Activated CD8-positive, alpha-beta T cell treated with anti-CD3 and anti-CD28 coated beads for 36 hours (primary cell): ENCODE measurements around the gene CEMIP. TPM values are rescaled to one million over a fixed set of nuclear protein-coding genes. Genes with fewer than 3 reads are reported as not detected.

Experiments
- ATAC-seq: fragments of 200-7000 bp; cut with Tn5 transposase; one replicate; pipeline ENCODE4 v1.10.0; 2021; ENCODE audit warnings: mild to moderate bottlenecking, moderate library complexity
- CTCF ChIA-PET: fragments of 350-600 bp; sonication (Branson Sonifier 250); formaldehyde crosslinking; loops from one replicate; lab custom pipeline; 2021; ENCODE audit warnings: antibody characterized with exemption; lab: Charles Lee
- POLR2A ChIA-PET: fragments of 350-600 bp; sonication (Branson Sonifier 250); formaldehyde crosslinking; loops from one replicate; lab custom pipeline; 2021; ENCODE audit warnings: antibody characterized with exemption; lab: Charles Lee
- DNase-seq: peaks from one replicate; pipeline ENCODE4 v3.0.0-alpha.2; 2020
- H3K27ac Mint-ChIP-seq: one replicate; pipeline ENCODE4 v1.8.0; 2021; ENCODE audit warnings: mild to moderate bottlenecking, mixed read lengths
- H3K27me3 Mint-ChIP-seq: one replicate; pipeline ENCODE4 v1.8.0; 2021; ENCODE audit warnings: mixed read lengths
- H3K36me3 Mint-ChIP-seq: one replicate; pipeline ENCODE4 v1.8.0; 2021; ENCODE audit warnings: low read depth, mixed read lengths
- H3K4me1 Mint-ChIP-seq: one replicate; pipeline ENCODE4 v1.8.0; 2021; ENCODE audit warnings: low read depth, mixed read lengths
- H3K4me3 Mint-ChIP-seq: one replicate; pipeline ENCODE4 v1.8.0; 2021; ENCODE audit warnings: mild to moderate bottlenecking, moderate library complexity, mixed read lengths
- H3K9me3 Mint-ChIP-seq: one replicate; pipeline ENCODE4 v1.8.0; 2021; ENCODE audit warnings: mixed read lengths
- intact Hi-C: fragments of 100-400 bp; cut with micrococcal nuclease; formaldehyde crosslinking; loops from one replicate; pipeline ENCODE4 v1.10.0; 2022
- total RNA-seq, 2 experiments: library from RNA; stranded (reverse); gene quantifications; one replicate each; pipeline ENCODE4 v1.2.3, GENCODE V29; 2021
- TF ChIP-seq, protein P1 (sequence below): fragments of 200-600 bp; IDR thresholded peaks from one replicate; pipeline ENCODE4 v1.8.0; 2022; ENCODE audit warnings: antibody characterized with exemption, mild to moderate bottlenecking

CEMIP gene
- total RNA-seq, 2 experiments from 2014 or later, result not detected

DNA sequence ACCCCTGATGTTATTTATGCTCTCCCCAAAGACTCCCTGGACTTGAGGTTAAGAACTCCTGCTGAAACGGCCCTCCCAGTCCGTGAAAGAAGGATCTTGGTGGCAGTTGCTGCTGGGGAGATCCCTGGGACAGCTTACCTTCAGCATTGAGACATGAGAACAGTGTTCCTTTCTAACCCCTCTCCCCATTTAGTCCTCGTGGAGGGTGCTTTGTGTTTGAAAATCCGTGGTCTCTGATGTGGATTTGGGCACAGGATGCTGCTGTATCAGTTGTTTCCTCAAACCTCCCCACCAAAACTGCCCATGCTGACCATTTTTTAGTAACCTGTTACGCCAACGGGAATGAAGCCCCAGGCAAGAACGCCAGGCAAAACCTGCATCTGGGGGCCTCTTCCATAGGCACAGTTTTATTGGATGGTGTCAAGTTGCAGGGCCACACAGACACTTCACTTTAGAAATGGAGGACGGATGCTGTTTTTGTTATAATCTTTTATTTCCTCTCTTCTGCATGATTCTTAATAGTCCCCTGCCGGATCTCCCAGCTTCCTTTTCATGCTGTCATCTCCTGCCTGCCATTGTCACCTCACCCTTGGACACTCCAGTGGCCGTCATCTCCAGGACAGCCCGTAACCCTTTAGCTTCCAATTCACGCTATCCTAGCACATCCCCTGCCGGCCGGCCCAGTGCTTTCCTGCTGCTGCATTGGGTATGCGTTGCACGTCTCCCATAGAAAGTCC, 31.7 kb upstream of the CEMIP start:
- no peak for ATAC-seq
- ChIA-PET POLR2A (no interaction called here), CTCF (no interaction called here)
- Mint-ChIP-seq H3K27me3 (no peaks in the 10 kb centered on the region), H3K9me3 (peaks cover 7% of the 10 kb centered on the region), H3K36me3 (peaks cover 2% of the 10 kb centered on the region), H3K4me1 (no peaks in the 10 kb centered on the region), H3K4me3 (no peak overlapping the region), H3K27ac (no peak overlapping the region)
- no peak for DNase-seq
- TF ChIP-seq, protein P1, sequence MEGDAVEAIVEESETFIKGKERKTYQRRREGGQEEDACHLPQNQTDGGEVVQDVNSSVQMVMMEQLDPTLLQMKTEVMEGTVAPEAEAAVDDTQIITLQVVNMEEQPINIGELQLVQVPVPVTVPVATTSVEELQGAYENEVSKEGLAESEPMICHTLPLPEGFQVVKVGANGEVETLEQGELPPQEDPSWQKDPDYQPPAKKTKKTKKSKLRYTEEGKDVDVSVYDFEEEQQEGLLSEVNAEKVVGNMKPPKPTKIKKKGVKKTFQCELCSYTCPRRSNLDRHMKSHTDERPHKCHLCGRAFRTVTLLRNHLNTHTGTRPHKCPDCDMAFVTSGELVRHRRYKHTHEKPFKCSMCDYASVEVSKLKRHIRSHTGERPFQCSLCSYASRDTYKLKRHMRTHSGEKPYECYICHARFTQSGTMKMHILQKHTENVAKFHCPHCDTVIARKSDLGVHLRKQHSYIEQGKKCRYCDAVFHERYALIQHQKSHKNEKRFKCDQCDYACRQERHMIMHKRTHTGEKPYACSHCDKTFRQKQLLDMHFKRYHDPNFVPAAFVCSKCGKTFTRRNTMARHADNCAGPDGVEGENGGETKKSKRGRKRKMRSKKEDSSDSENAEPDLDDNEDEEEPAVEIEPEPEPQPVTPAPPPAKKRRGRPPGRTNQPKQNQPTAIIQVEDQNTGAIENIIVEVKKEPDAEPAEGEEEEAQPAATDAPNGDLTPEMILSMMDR, result no peak
- intact Hi-C loops, result no loop called here

GRCh38 chr15:80749589-80749988, 29.6 kb upstream of the CEMIP start:
- ChIA-PET POLR2A (no interaction called here), CTCF (interaction anchor here (0.9 to 1.1 kb wide), 2 partner anchors 27 to 220 kb away, joined by 3 to 5 read pairs; no protein-coding TSS in a partner anchor)
- no peak for ATAC-seq
- H3K27ac Mint-ChIP-seq, result no peak overlapping the region
- no peaks in the 10 kb centered on the region for H3K27me3 Mint-ChIP-seq
- peaks cover 4% of the 10 kb centered on the region for H3K36me3 Mint-ChIP-seq
- TF ChIP-seq, protein P1, result no peak
- intact Hi-C loops, result no loop called here
- H3K9me3 Mint-ChIP-seq, result peaks cover 7% of the 10 kb centered on the region
- no peak for DNase-seq
- H3K4me1 Mint-ChIP-seq, result no peaks in the 10 kb centered on the region
- no peak overlapping the region for H3K4me3 Mint-ChIP-seq

- POLR2A ChIA-PET, result no interaction called here
- TF ChIP-seq, protein P1, result no peak
Observed at GRCh38 chr15:80750575-80750974, 28.6 kb upstream of the CEMIP start.

GRCh38 chr15:80752204-80752603, 27.0 kb upstream of the CEMIP start:
- CTCF ChIA-PET, result interaction anchor here (0.8 kb wide), 1 partner anchor 24 kb away, joined by 3 read pairs; no protein-coding TSS in a partner anchor
- TF ChIP-seq, protein P1, result no peak
- H3K4me1 Mint-ChIP-seq, result peaks cover 4% of the 10 kb centered on the region

More at GRCh38 chr15:80750575-80750974, 28.6 kb upstream of the CEMIP start:
- Mint-ChIP-seq H3K9me3 (peaks cover 7% of the 10 kb centered on the region), H3K36me3 (peaks cover 4% of the 10 kb centered on the region), H3K4me3 (no peak overlapping the region), H3K27ac (no peak overlapping the region), H3K27me3 (no peaks in the 10 kb centered on the region), H3K4me1 (peaks cover under 1% of the 10 kb centered on the region)
- CTCF ChIA-PET, result interaction anchor here (1.1 kb wide), 1 partner anchor 219 kb away, joined by 3 read pairs; no protein-coding TSS in a partner anchor
- intact Hi-C loops, result no loop called here
- no peak for DNase-seq
- ATAC-seq, result no peak

GRCh38 chr15:80753161-80753560, 26.0 kb upstream of the CEMIP start:
- CTCF ChIA-PET, result interaction anchor here (0.8 kb wide), 1 partner anchor 23 kb away, joined by 3 read pairs; no protein-coding TSS in a partner anchor
- ATAC-seq, result no peak
- H3K4me1 Mint-ChIP-seq, result peaks cover 4% of the 10 kb centered on the region
- no peak overlapping the region for H3K4me3 Mint-ChIP-seq
- no peaks in the 10 kb centered on the region for H3K27me3 Mint-ChIP-seq
- H3K27ac Mint-ChIP-seq, result no peak overlapping the region
- POLR2A ChIA-PET, result interaction anchor here (0.6 kb wide), 1 partner anchor 57 kb away, joined by 3 read pairs; no protein-coding TSS in a partner anchor
- H3K9me3 Mint-ChIP-seq, result no peaks in the 10 kb centered on the region
- TF ChIP-seq, protein P1, result no peak
- peaks cover 2% of the 10 kb centered on the region for H3K36me3 Mint-ChIP-seq
- intact Hi-C loops, result no loop called here
- no peak for DNase-seq

More at GRCh38 chr15:80752204-80752603, 27.0 kb upstream of the CEMIP start:
- POLR2A ChIA-PET, result interaction anchor here (0.6 kb wide), 1 partner anchor 271 kb away, joined by 3 read pairs; no protein-coding TSS in a partner anchor
- Mint-ChIP-seq H3K4me3 (no peak overlapping the region), H3K27me3 (no peaks in the 10 kb centered on the region), H3K36me3 (peaks cover 2% of the 10 kb centered on the region), H3K9me3 (no peaks in the 10 kb centered on the region), H3K27ac (no peak overlapping the region)
- DNase-seq (no peak), ATAC-seq (no peak)
- intact Hi-C loops, result no loop called here
